ENCODE results near the gene ADGRL1.

ADGRL1 gene

DNA sequence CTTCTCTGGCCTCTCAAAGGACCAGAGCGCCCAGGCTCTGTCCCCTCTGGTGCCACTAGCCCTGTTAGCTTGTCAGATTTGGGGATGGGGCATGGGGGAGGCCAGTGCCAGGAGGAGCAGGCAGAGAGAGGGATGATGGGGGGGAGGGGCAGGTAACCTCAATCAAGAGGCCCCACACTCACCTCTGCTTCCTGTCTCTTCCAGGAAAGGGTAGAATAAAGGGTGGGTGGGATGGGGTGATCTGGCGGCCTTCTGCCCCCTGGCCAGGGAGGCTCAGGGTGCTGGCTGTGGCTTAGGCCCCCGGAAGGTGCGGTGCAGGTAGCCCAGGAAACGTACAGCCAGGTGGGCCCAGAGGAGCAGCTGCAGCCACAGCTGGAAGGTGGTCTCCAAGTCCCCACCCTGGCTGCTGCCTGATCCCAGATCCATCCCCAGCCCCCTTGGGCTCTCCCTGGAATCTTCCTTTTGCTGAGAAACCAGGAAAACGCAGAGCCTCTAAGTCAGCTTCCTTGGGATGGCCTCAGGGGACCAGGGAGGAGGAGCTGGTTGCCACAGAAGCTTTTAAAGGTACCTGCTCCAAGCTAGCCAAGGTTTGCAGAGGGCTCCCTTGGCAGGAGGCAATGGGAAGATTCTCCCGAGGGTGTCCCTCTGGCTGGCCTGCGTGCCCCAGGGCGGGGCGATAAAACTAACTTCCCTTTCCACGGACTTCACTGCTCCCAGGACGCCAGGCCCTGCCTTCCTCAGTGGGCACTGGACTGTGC lies 93.7 kb downstream of the ADGRL1 start:
- H3K27ac ChIP-seq: no peak overlapping the region
- TF ChIP-seq CTCF (conservative IDR thresholded peaks at IDR 0.05) (no peak), ZFX (IDR thresholded peaks at IDR 0.05) (no peak)

DNA sequence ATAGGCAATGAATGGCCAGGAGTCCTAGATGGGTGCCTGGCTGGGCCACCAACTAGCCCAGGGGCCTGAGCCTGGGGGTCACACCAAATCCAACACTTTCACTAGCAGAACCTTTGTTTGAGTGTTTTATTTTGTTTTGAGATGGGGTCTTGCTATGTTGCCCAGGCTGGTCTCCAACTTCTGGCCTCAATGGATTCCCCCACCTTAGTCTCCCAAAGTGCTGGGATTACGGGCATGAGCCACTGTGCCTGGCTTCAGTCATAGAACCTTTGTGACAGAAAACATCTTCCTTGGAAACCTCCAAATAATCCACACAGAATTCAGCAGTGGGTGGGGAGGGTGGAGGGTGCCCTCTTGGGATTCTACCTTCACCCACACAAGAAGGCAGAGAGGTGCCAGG lies 94.5 kb downstream of the ADGRL1 start:
- no peak overlapping the region for H3K27ac ChIP-seq
- TF ChIP-seq CTCF (conservative IDR thresholded peaks at IDR 0.05): no peak
- no peak for TF ChIP-seq ZFX (IDR thresholded peaks at IDR 0.05)

- no peak overlapping the region for H3K27ac ChIP-seq
- TF ChIP-seq CTCF (conservative IDR thresholded peaks at IDR 0.05): no peak
- TF ChIP-seq ZFX (IDR thresholded peaks at IDR 0.05): no peak
Measured at GRCh38 chr19:14110650-14111049, 95.3 kb downstream of the ADGRL1 start.

DNA sequence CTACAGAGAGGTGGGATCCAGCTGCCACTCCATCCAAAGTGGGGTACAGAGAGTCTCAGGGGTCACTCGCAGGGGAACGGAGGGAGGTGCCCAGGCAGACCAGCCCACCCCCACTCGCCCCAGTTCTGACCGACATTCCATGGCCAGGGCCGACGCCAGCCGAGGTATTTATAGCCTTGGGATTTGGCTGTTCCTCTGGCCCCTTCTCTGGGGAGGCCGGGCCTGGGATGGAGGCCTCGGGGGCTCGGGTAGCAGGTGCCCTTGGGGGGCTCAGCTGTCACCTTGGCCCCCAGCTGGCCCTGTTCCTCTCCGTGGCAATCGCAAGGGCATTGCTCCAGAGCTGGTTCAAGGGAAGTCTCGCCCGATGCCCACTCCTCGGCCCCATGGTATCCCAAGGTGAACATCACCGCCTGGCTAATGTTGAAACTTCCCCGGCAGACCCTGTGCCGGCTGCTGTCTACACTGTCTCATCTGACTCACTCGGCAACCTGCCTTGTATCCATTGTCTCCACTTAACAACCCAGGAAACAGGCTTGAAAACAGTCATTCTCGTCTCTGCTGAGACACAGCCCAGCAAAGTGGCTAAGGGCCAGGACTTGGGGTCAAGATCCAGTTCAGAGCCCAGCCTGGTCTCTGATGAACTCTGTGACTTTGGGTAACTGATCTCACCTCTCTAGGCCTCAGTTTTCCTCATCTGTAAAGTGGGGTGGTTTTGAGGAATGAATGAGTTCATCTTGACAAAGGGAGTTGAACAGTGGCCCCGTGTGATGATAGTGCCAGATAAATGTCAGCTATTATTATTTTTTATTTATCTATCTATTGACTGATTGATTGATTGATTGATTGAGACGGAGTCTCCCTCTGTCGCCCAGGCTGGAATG lies 98.1 kb downstream of the ADGRL1 start:
- TF ChIP-seq ZFX (IDR thresholded peaks at IDR 0.05) (no peak), CTCF (conservative IDR thresholded peaks at IDR 0.05) (no peak)

GRCh38 chr19:14106840-14107239 lies 99.1 kb downstream of the ADGRL1 start:
- H3K27ac ChIP-seq: no peak overlapping the region
- TF ChIP-seq CTCF (conservative IDR thresholded peaks at IDR 0.05) (no peak), ZFX (IDR thresholded peaks at IDR 0.05) (no peak)

More for the DNA sequence above, 98.1 kb downstream of the ADGRL1 start:
- no peak overlapping the region for H3K27ac ChIP-seq

- no peak for TF ChIP-seq CTCF (conservative IDR thresholded peaks at IDR 0.05)
- no peak for TF ChIP-seq ZFX (IDR thresholded peaks at IDR 0.05)
- H3K27ac ChIP-seq: no peak overlapping the region
Measured at GRCh38 chr19:14105680-14106079, 100.3 kb downstream of the ADGRL1 start.

- TF ChIP-seq CTCF (conservative IDR thresholded peaks at IDR 0.05) (no peak), ZFX (IDR thresholded peaks at IDR 0.05) (no peak)
- no peak overlapping the region for H3K27ac ChIP-seq
Measured at GRCh38 chr19:14103310-14103709, 102.7 kb downstream of the ADGRL1 start.
